HepG2 (cell line): Measurements from ENCODE around the gene PLEKHA5. TPM values are rescaled to one million over a fixed set of nuclear protein-coding genes. Genes with fewer than 3 reads are reported as not detected.
A peak's percentile ranks its signal among the peaks of the same experiment; 100 is the strongest.

Source experiments
- HMGA1 ChIP-seq: sonication (generic); formaldehyde crosslinking; conservative IDR thresholded peaks from 2 replicates; pipeline ENCODE4 v1.4.0; 2020; ENCODE audit warnings: missing genetic modification reagents
- HOXA9 ChIP-seq: sonication (generic); formaldehyde crosslinking; IDR thresholded peaks from 2 replicates; pipeline ENCODE4 v1.8.1; 2022; ENCODE audit warnings: missing genetic modification reagents, mild to moderate bottlenecking, moderate library complexity, borderline replicate concordance
- MBD4 ChIP-seq: IDR thresholded peaks from 2 replicates; pipeline ENCODE4 v1.6.1; 2012; ENCODE audit warnings: low read length, inconsistent platforms, borderline replicate concordance
- POLR2A ChIP-seq, 2 experiments: IDR thresholded peaks; 2 replicates each; pipeline ENCODE4 v1.6.1; 2011; ENCODE audit warnings: low read depth in 2 of 2, low read length in 2 of 2, mild to moderate bottlenecking in 1 of 2, moderate library complexity in 1 of 2; ENCODE audit not compliant: insufficient read depth in 1 of 2
- PRDM10 ChIP-seq: sonication (generic); formaldehyde crosslinking; IDR thresholded peaks from 2 replicates; pipeline ENCODE4 v1.4.0; 2020; ENCODE audit warnings: low read depth, missing genetic modification reagents
- PTBP1 ChIP-seq: fragments of 200-400 bp; formaldehyde crosslinking; IDR thresholded peaks from 2 replicates; pipeline ENCODE4 v1.6.1; 2018; ENCODE audit warnings: low read length, low read depth; ENCODE audit not compliant: poor library complexity, severe bottlenecking
- THAP8 ChIP-seq: sonication (generic); formaldehyde crosslinking; IDR thresholded peaks from 2 replicates; pipeline ENCODE4 v1.5.1; 2020; ENCODE audit warnings: missing genetic modification reagents, mild to moderate bottlenecking, borderline replicate concordance
- UBTF ChIP-seq: sonication (generic); formaldehyde crosslinking; IDR thresholded peaks from 2 replicates; pipeline ENCODE4 v1.4.0; 2020; ENCODE audit warnings: mild to moderate bottlenecking, missing genetic modification reagents
- ZBTB14 ChIP-seq: sonication (generic); formaldehyde crosslinking; IDR thresholded peaks from 2 replicates; pipeline ENCODE4 v1.4.0; 2020; ENCODE audit warnings: missing genetic modification reagents
- ZFAT ChIP-seq: sonication (generic); formaldehyde crosslinking; conservative IDR thresholded peaks from 2 replicates; pipeline ENCODE4 v1.8.1; 2023; ENCODE audit warnings: missing genetic modification reagents, inconsistent platforms
- ZFP36L1 ChIP-seq: sonication (generic); formaldehyde crosslinking; IDR thresholded peaks from 2 replicates; pipeline ENCODE4 v1.8.0; 2022; ENCODE audit warnings: mild to moderate bottlenecking, missing genetic modification reagents, moderate library complexity
- ZNF274 ChIP-seq: sonication (generic); formaldehyde crosslinking; IDR thresholded peaks from 2 replicates; pipeline ENCODE4 v1.5.1; 2020; ENCODE audit warnings: mild to moderate bottlenecking, missing genetic modification reagents
- ZNF530 ChIP-seq: sonication (generic); formaldehyde crosslinking; IDR thresholded peaks from 2 replicates; pipeline ENCODE4 v1.5.0; 2020; ENCODE audit warnings: low read depth, mild to moderate bottlenecking, missing genetic modification reagents
- ZNF564 ChIP-seq: sonication (generic); formaldehyde crosslinking; IDR thresholded peaks from 2 replicates; pipeline ENCODE4 v1.8.1; 2023; ENCODE audit warnings: mild to moderate bottlenecking, missing genetic modification reagents
- ZNF629 ChIP-seq: sonication (generic); formaldehyde crosslinking; conservative IDR thresholded peaks from 2 replicates; pipeline ENCODE4 v1.5.0; 2020; ENCODE audit warnings: missing genetic modification reagents
- ZNF687 ChIP-seq: sonication (generic); formaldehyde crosslinking; IDR thresholded peaks from 2 replicates; pipeline ENCODE4 v1.5.1; 2020; ENCODE audit warnings: mild to moderate bottlenecking, missing genetic modification reagents, moderate library complexity
- ZNF768 ChIP-seq: sonication (generic); formaldehyde crosslinking; IDR thresholded peaks from 2 replicates; pipeline ENCODE4 v1.4.0; 2020; ENCODE audit warnings: missing genetic modification reagents
- polyA plus RNA-seq, 8 experiments: library from polyadenylated mRNA; depleted of rRNA in 3 of 8; stranded (reverse) in 7 of 8; unstranded in 1 of 8; fragments of >200 nt; fragmentation: Illumina TruSeq in 4 of 8; extraction: Trizol in 4 of 8; gene quantifications; 2 replicates each; pipeline versions ENCODE4 v1.2.1 to v1.2.3, GENCODE V29; 2011 to 2016; ENCODE audit warnings: low read depth in 4 of 8, missing spikeins in 1 of 8, mixed read lengths in 1 of 8; ENCODE audit not compliant: insufficient read depth in 1 of 8
- total RNA-seq, 5 experiments: library from RNA; depleted of rRNA; stranded (reverse); fragments of >200 nt; fragmentation: Illumina TruSeq; extraction: Trizol; gene quantifications; 2 replicates each; pipeline ENCODE4 v1.2.3, GENCODE V29; 2016; ENCODE audit warnings: low read depth in 1 of 5

PLEKHA5 gene
- total and polyA plus RNA-seq, 2 of the 13 experiments (the other 11 are each of a cell fraction or from before 2014, with no cell fraction given): 4.2 to 15.4 TPM

GRCh38 chr12:19129486-19130223 lies at the start of gene PLEKHA5 (continued):
- TF ChIP-seq HOXA9 (CRISPR knock-in tag): no peak
- no peak for TF ChIP-seq PRDM10 (CRISPR knock-in tag)
- peak; percentile 30; the same call in 1 of the 2 replicates for TF ChIP-seq ZNF768 (CRISPR knock-in tag)
- TF ChIP-seq ZNF274: peak; percentile 45; the same call in 1 of the 2 replicates
- TF ChIP-seq ZNF687 (CRISPR knock-in tag): peak; percentile 41; the same call in 1 of the 2 replicates
- no peak for TF ChIP-seq PTBP1
- TF ChIP-seq ZNF564: no peak
- TF ChIP-seq THAP8 (CRISPR knock-in tag): no peak
- TF ChIP-seq ZFP36L1 (CRISPR knock-in tag): no peak
- no peak for TF ChIP-seq ZNF629
- TF ChIP-seq ZNF530: no peak
- TF ChIP-seq ZFAT (CRISPR knock-in tag): no peak
- TF ChIP-seq HMGA1 (CRISPR knock-in tag): no peak
- TF ChIP-seq UBTF: peak; percentile 87
- no peak for TF ChIP-seq MBD4
- TF ChIP-seq POLR2A (IDR thresholded peaks at IDR 0.05; ENCODE audit: insufficient read depth in 1 of 2, low read depth in 2 of 2, low read length in 2 of 2): peak in 1 of 2 experiments; percentile 62; a peak in 1 of 4 replicates
- TF ChIP-seq ZBTB14 (CRISPR knock-in tag): peak; percentile 85
